CD4-positive, alpha-beta memory T cell (primary cell): Measurements from ENCODE around the gene ITPR2. TPM values are rescaled to one million over a fixed set of nuclear protein-coding genes. Genes with fewer than 3 reads are reported as not detected.

Source experiments
- CTCF ChIA-PET: fragments of 350-600 bp; sonication (Branson Sonifier 250); formaldehyde crosslinking; loops from one replicate; lab custom pipeline; 2021; ENCODE audit warnings: inconsistent platforms; ENCODE audit not compliant: partially characterized antibody; lab: Charles Lee
- POLR2A ChIA-PET: fragments of 350-600 bp; sonication (Branson Sonifier 250); formaldehyde crosslinking; loops from one replicate; lab custom pipeline; 2021; ENCODE audit not compliant: partially characterized antibody; lab: Charles Lee
- DNase-seq, 5 donors: peaks; one replicate each; pipeline versions ENCODE4 v3.0.0 to v3.0.0-alpha.2; 2020 to 2022; ENCODE audit warnings: mixed read lengths in 1 of 5
- H3K27ac ChIP-seq: one replicate; pipeline ENCODE4 v1.7.0; 2013; ENCODE audit warnings: low read depth, low read length
- H3K27me3 ChIP-seq: 2 replicates; pipeline ENCODE4 v1.7.0; 2013; ENCODE audit warnings: mild to moderate bottlenecking, low read length, moderate library complexity; ENCODE audit not compliant: insufficient read depth
- H3K36me3 ChIP-seq: 2 replicates; pipeline ENCODE4 v1.7.0; 2013; ENCODE audit warnings: mild to moderate bottlenecking, low read length, moderate library complexity; ENCODE audit not compliant: insufficient read depth
- H3K4me1 ChIP-seq: 2 replicates; pipeline ENCODE4 v1.7.0; 2013; ENCODE audit warnings: mild to moderate bottlenecking, low read length, moderate library complexity; ENCODE audit not compliant: insufficient read depth
- H3K4me3 ChIP-seq, 2 donors: one replicate each; pipeline ENCODE4 v1.7.0; 2013; ENCODE audit warnings: low read length in 2 of 2, mild to moderate bottlenecking in 1 of 2
- H3K9me3 ChIP-seq, 2 donors: one replicate each; pipeline ENCODE4 v1.7.0; 2013; ENCODE audit warnings: low read length in 2 of 2, control low read depth in 1 of 2; ENCODE audit not compliant: control insufficient read depth in 1 of 2
- H3K27ac Mint-ChIP-seq, 7 donors: one replicate each; pipeline ENCODE4 v1.8.0; 2020 to 2021; ENCODE audit warnings: mixed read lengths in 7 of 7, mild to moderate bottlenecking in 6 of 7, inconsistent platforms in 3 of 7, moderate library complexity in 3 of 7
- H3K27me3 Mint-ChIP-seq, 2 donors: one replicate each; pipeline ENCODE4 v1.8.0; 2020 to 2021; ENCODE audit warnings: mixed read lengths in 2 of 2
- H3K36me3 Mint-ChIP-seq, 2 donors: one replicate each; pipeline ENCODE4 v1.8.0; 2020 to 2021; ENCODE audit warnings: mixed read lengths in 2 of 2, inconsistent platforms in 1 of 2, mild to moderate bottlenecking in 1 of 2
- H3K4me1 Mint-ChIP-seq, 4 donors: one replicate each; pipeline ENCODE4 v1.8.0; 2020 to 2021; ENCODE audit warnings: mixed read lengths in 4 of 4, mild to moderate bottlenecking in 1 of 4
- H3K4me3 Mint-ChIP-seq, 8 donors: one replicate each; pipeline ENCODE4 v1.8.0; 2020 to 2021; ENCODE audit warnings: mixed read lengths in 8 of 8, mild to moderate bottlenecking in 7 of 8, moderate library complexity in 6 of 8, inconsistent platforms in 3 of 8
- H3K9me3 Mint-ChIP-seq, 8 donors: one replicate each; pipeline ENCODE4 v1.8.0; 2020 to 2021; ENCODE audit warnings: mixed read lengths in 8 of 8, mild to moderate bottlenecking in 5 of 8, inconsistent platforms in 3 of 8, moderate library complexity in 1 of 8
- intact Hi-C: fragments of 100-400 bp; cut with micrococcal nuclease; formaldehyde crosslinking; loops from one replicate; pipeline ENCODE4 v1.15.1; 2023
- polyA plus RNA-seq, 2 donors: library from polyadenylated mRNA; unstranded; fragments of 300-500 nt; fragmentation: Illumina TruSeq; gene quantifications; one replicate each; pipeline ENCODE4 v1.2.3, GENCODE V29; 2021
- total RNA-seq, 2 experiments: library from RNA; stranded (reverse); gene quantifications; one replicate each; pipeline ENCODE4 v1.2.3, GENCODE V29; 2021

ITPR2 gene
- total and polyA plus RNA-seq, 4 experiments from 2014 or later = 4.7 to 55.6 (median 34.1) TPM

DNA sequence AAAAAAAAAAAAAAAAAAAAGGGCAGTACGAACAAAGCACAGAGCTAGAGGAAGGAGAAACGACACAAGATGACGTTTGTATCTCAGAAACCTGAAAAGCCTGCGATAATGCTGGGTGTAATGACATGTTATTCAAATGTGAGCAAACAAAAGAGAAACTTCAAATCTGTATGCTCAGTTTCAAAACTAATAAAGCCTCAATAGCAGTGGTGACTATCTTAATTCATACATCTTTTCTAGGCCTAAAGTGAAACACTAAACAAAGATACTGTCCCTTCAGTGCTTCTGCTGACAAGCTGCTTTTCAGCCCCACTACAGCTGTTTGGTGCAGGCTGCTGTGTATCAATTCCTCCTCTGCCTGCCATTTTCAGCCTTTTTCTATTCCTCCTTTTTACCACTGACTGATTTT lies 15.8 kb downstream of the ITPR2 start:
- no peak for DNase-seq
- H3K27me3 ChIP-seq = no peaks in the 10 kb centered on the region
- Mint-ChIP-seq H3K4me3 (peak overlapping the region in 1 of 8 donors; percentile 8), H3K9me3 (no peaks in the 10 kb centered on the region), H3K36me3 (peaks cover 7 to 20% of the 10 kb centered on the region in 2 donors), H3K27ac (peak overlapping the region in 4 of 7 donors; percentile 11 to 61 (median 33)), H3K4me1 (peaks cover 0 to 15% (median 8%) of the 10 kb centered on the region in 4 donors), H3K27me3 (no peaks in the 10 kb centered on the region)
- H3K36me3 ChIP-seq = no peaks in the 10 kb centered on the region
- no peaks in the 10 kb centered on the region for H3K9me3 ChIP-seq
- H3K4me1 ChIP-seq = no peaks in the 10 kb centered on the region
- H3K4me3 ChIP-seq = no peak overlapping the region
- intact Hi-C loops = no loop called here
- CTCF ChIA-PET = no interaction called here
- POLR2A ChIA-PET = no interaction called here
- no peak overlapping the region for H3K27ac ChIP-seq

DNA sequence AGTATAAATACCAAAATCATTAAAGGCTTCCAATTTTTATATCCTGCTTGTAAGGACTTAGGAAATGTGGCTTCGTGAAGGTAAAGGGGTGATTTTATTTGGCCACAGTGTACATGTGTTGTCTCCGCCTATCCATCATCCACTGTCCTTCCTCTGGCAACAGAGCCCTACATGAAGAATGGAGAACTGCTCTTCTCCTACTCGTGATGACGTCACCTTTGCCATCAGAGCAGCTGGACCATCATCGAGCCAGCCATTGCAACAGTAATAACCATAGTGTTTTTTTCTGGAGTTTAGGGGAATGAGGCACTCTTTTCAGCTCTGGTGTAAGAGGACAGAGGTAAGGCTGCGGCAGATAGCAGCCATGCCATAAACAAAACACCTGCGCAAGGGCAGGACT lies 19.2 kb downstream of the ITPR2 start:
- Histone ChIP-seq H3K36me3 (no peaks in the 10 kb centered on the region), H3K4me3 (no peak overlapping the region), H3K9me3 (no peaks in the 10 kb centered on the region), H3K27me3 (no peaks in the 10 kb centered on the region), H3K27ac (no peak overlapping the region), H3K4me1 (no peaks in the 10 kb centered on the region)
- no peaks in the 10 kb centered on the region for H3K27me3 Mint-ChIP-seq
- no peak for DNase-seq
- POLR2A ChIA-PET = interaction anchor here (1.7 kb wide), 1 partner anchor 19 kb away, joined by 5 read pairs; the partner anchor contains the start of gene ITPR2
- H3K9me3 Mint-ChIP-seq = no peaks in the 10 kb centered on the region
- CTCF ChIA-PET = no interaction called here
- H3K27ac Mint-ChIP-seq = no peak overlapping the region
- no peak overlapping the region for H3K4me3 Mint-ChIP-seq
- intact Hi-C loops = no loop called here
- H3K36me3 Mint-ChIP-seq = peaks cover 7 to 24% of the 10 kb centered on the region in 2 donors
- peaks cover 9 to 14% (median 10%) of the 10 kb centered on the region in 4 donors for H3K4me1 Mint-ChIP-seq

DNA sequence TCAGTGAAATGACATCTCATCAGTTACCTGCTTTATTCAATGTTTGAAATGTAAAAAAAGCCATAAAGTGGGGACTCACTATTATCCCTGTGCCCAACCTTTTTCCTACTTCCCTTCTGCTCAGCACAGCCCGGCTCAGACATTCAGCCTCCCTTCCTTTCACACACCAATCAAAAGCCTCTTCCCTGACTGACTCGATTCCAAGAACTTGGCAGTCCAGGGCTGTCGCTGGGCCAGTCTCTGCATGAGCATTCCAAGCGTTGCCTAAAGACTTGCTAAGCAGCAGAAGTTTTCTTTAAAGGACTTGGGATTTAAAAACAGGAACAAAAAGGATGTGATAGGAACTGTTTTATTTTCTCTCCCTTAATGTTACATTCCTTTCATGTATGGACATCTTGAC lies 22.7 kb downstream of the ITPR2 start:
- ChIA-PET POLR2A (no interaction called here), CTCF (interaction anchor here (1.1 kb wide), 1 partner anchor 11 kb away, joined by 3 read pairs; no protein-coding TSS in a partner anchor)
- no peaks in the 10 kb centered on the region for H3K4me1 ChIP-seq
- H3K4me3 Mint-ChIP-seq = no peak overlapping the region
- no peaks in the 10 kb centered on the region for H3K27me3 Mint-ChIP-seq
- H3K4me3 ChIP-seq = no peak overlapping the region
- no peak overlapping the region for H3K27ac Mint-ChIP-seq
- no peaks in the 10 kb centered on the region for H3K9me3 ChIP-seq
- H3K4me1 Mint-ChIP-seq = peaks cover 6 to 24% (median 17%) of the 10 kb centered on the region in 4 donors
- H3K27me3 ChIP-seq = no peaks in the 10 kb centered on the region
- H3K9me3 Mint-ChIP-seq = no peaks in the 10 kb centered on the region
- intact Hi-C loops = no loop called here
- H3K27ac ChIP-seq = no peak overlapping the region
- no peaks in the 10 kb centered on the region for H3K36me3 ChIP-seq
- DNase-seq = no peak
- H3K36me3 Mint-ChIP-seq = peaks cover 5 to 18% of the 10 kb centered on the region in 2 donors

GRCh38 chr12:26809611-26810285 lies 23.2 kb downstream of the ITPR2 start:
- Mint-ChIP-seq H3K9me3 (no peaks in the 10 kb centered on the region), H3K27ac (no peak overlapping the region), H3K4me3 (no peak overlapping the region), H3K4me1 (peaks cover 6 to 24% (median 17%) of the 10 kb centered on the region in 4 donors), H3K36me3 (peaks cover 5 to 18% of the 10 kb centered on the region in 2 donors), H3K27me3 (no peaks in the 10 kb centered on the region)
- ChIA-PET POLR2A (no interaction called here), CTCF (interaction anchor here (1.0 to 1.1 kb wide), 2 partner anchors 12 to 334 kb away, joined by 3 read pairs; no protein-coding TSS in a partner anchor)
- Histone ChIP-seq H3K27me3 (no peaks in the 10 kb centered on the region), H3K4me3 (no peak overlapping the region), H3K4me1 (no peaks in the 10 kb centered on the region), H3K36me3 (no peaks in the 10 kb centered on the region), H3K27ac (no peak overlapping the region), H3K9me3 (no peaks in the 10 kb centered on the region)
- intact Hi-C loops = no loop called here
- no peak for DNase-seq

DNA sequence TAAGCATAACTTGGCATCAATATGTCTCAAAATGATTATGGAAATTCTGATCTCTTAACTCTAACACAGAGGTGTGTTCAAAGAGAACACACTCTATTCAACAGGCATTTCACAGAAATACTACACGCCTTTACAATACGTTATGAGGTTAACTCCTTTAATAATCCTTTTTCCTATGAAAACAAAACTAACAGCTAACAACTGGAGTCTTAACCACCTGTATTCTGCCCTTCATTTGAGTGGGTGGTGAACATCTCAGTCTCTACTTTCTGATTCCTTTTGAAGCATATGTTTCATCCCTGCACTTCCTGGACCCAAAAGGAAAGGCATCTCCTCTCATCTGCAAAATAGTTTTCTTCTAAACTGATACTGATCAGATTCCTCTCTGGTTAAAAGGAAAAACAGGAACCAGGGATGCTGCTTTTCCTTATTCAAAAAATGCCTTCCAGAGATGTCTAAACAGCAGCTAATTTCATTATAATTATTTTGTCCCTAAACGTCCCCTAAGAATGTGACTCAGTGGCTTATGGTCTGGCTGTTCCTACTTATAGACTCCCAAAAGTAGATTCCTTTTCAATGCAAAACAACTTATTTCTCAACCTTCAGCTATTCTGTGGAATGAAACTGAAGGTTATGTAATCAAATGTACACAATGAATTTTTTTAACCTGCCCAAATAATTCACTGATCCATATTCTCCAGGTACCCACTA lies 24.1 kb downstream of the ITPR2 start:
- intact Hi-C loops = no loop called here
- Mint-ChIP-seq H3K27me3 (no peaks in the 10 kb centered on the region), H3K36me3 (peaks cover 5 to 16% of the 10 kb centered on the region in 2 donors), H3K27ac (peak overlapping the region in 1 of 7 donors; percentile 36), H3K4me3 (no peak overlapping the region), H3K9me3 (no peaks in the 10 kb centered on the region), H3K4me1 (peaks cover 6 to 24% (median 18%) of the 10 kb centered on the region in 4 donors)
- no peaks in the 10 kb centered on the region for H3K4me1 ChIP-seq
- ChIA-PET CTCF (interaction anchor here (1.0 to 1.1 kb wide), 2 partner anchors 13 to 334 kb away, joined by 3 read pairs; no protein-coding TSS in a partner anchor), POLR2A (no interaction called here)
- DNase-seq = no peak
- no peak overlapping the region for H3K4me3 ChIP-seq
- H3K27me3 ChIP-seq = no peaks in the 10 kb centered on the region
- H3K27ac ChIP-seq = no peak overlapping the region
- H3K36me3 ChIP-seq = no peaks in the 10 kb centered on the region
- H3K9me3 ChIP-seq = no peaks in the 10 kb centered on the region

DNA sequence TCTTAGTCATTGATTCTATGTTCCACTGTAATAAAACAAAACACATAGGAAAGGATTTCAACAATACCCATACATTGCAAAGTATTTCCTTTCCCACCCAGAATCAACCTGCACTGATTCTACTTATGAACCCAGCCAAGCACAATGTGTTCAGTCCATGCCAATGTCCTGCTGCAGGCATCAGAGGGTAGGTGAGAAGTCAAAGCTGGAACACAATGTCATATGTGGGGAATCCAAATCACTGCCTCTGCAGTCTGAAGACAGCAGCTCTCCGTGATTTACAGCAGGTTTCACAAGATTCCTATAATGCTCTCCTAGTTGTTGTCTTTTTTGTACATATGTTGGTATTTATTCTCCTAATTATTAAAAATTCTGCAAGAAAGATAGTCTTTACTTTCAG lies 25.7 kb downstream of the ITPR2 start:
- Histone ChIP-seq H3K36me3 (no peaks in the 10 kb centered on the region), H3K27ac (no peak overlapping the region), H3K4me3 (no peak overlapping the region), H3K4me1 (no peaks in the 10 kb centered on the region), H3K9me3 (no peaks in the 10 kb centered on the region), H3K27me3 (no peaks in the 10 kb centered on the region)
- Mint-ChIP-seq H3K27ac (peak overlapping the region in 1 of 7 donors; percentile 57), H3K4me1 (peaks cover 11 to 31% (median 22%) of the 10 kb centered on the region in 4 donors), H3K4me3 (no peak overlapping the region), H3K36me3 (peaks cover 1 to 10% of the 10 kb centered on the region in 2 donors), H3K9me3 (no peaks in the 10 kb centered on the region), H3K27me3 (no peaks in the 10 kb centered on the region)
- ChIA-PET CTCF (no interaction called here), POLR2A (no interaction called here)
- DNase-seq = no peak
- intact Hi-C loops = no loop called here

DNA sequence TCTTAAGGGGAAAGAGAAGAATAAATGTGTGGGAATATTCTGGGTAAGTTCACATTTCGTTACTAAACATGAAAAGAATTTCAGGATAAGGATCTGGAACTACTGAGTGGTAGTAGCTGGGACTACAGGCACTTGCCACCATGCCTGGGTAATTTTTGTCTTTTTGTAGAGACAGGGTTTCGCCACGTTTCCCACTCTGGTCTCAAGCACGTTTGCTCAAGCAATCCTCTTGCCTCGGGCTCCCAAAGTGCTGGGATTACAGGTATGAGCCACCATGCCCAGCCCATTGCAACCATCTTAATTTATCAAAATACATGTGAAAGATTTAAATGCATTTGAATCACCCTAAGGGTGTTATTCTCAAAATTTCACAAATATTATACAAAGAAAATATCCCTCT lies 26.4 kb downstream of the ITPR2 start:
- no peaks in the 10 kb centered on the region for H3K36me3 ChIP-seq
- Mint-ChIP-seq H3K36me3 (peaks cover 1 to 11% of the 10 kb centered on the region in 2 donors), H3K27me3 (no peaks in the 10 kb centered on the region), H3K4me1 (peaks cover 11 to 31% (median 22%) of the 10 kb centered on the region in 4 donors), H3K4me3 (no peak overlapping the region), H3K27ac (no peak overlapping the region), H3K9me3 (no peaks in the 10 kb centered on the region)
- no peak overlapping the region for H3K4me3 ChIP-seq
- no peak overlapping the region for H3K27ac ChIP-seq
- ChIA-PET CTCF (no interaction called here), POLR2A (no interaction called here)
- no peaks in the 10 kb centered on the region for H3K9me3 ChIP-seq
- intact Hi-C loops = no loop called here
- H3K4me1 ChIP-seq = no peaks in the 10 kb centered on the region
- no peaks in the 10 kb centered on the region for H3K27me3 ChIP-seq
- DNase-seq = peak in 1 of 5 donors; percentile 23
